ENCODE data around the gene WDR86.

The WDR86 gene

GRCh38 chr7:151389768-151390597 is 19.9 kb downstream of the WDR86 start:
- no peak for DNase-seq

- DNase-seq: no peak
Observed at GRCh38 chr7:151389096-151389767, 20.6 kb downstream of the WDR86 start.

- no peak for DNase-seq
Observed at GRCh38 chr7:151388430-151388829, 21.4 kb downstream of the WDR86 start.

- no peak for DNase-seq
Observed at GRCh38 chr7:151388007-151388297, 21.9 kb downstream of the WDR86 start.

GRCh38 chr7:151387161-151388006 is 22.5 kb downstream of the WDR86 start:
- DNase-seq: no peak

- no peak for DNase-seq
Observed at GRCh38 chr7:151386301-151387160, 23.3 kb downstream of the WDR86 start.

- no peak for DNase-seq
Observed at GRCh38 chr7:151385626-151386300, 24.1 kb downstream of the WDR86 start.

- no peak for DNase-seq
Observed at GRCh38 chr7:151384776-151385625, 24.8 kb downstream of the WDR86 start.

GRCh38 chr7:151384352-151384697 is 25.5 kb downstream of the WDR86 start:
- no peak for DNase-seq

- DNase-seq: no peak
Observed at GRCh38 chr7:151383638-151384351, 26.0 kb downstream of the WDR86 start.

- DNase-seq: no peak
Observed at GRCh38 chr7:151382079-151382885, 27.6 kb downstream of the WDR86 start.

GRCh38 chr7:151381348-151382078 is 28.3 kb downstream of the WDR86 start:
- no peak for DNase-seq

GRCh38 chr7:151381098-151381347 is 28.8 kb downstream of the WDR86 start:
- DNase-seq: no peak

GRCh38 chr7:151380199-151381097 is 29.4 kb downstream of the WDR86 start:
- no peak for DNase-seq

GRCh38 chr7:151379534-151380198 is 30.2 kb downstream of the WDR86 start:
- no peak for DNase-seq

GRCh38 chr7:151379193-151379520 is 30.7 kb downstream of the WDR86 start:
- DNase-seq: no peak

- no peak for DNase-seq
Observed at GRCh38 chr7:151378496-151379192, 31.2 kb downstream of the WDR86 start.
